Endothelial cell (in vitro differentiated cells): ENCODE results near the gene MRPS17. TPM values are rescaled to one million over a fixed set of nuclear protein-coding genes. Genes with fewer than 3 reads are reported as not detected.

Source experiments
- DNase-seq: peaks from one replicate; pipeline ENCODE4 v3.0.0; 2021; ENCODE audit warnings: low spot score
- H3K27ac Mint-ChIP-seq: one replicate; pipeline ENCODE4 v1.8.0; 2021; ENCODE audit warnings: mixed read lengths, inconsistent platforms; ENCODE audit not compliant: unreplicated experiment
- H3K27me3 Mint-ChIP-seq: one replicate; pipeline ENCODE4 v1.8.0; 2021; ENCODE audit warnings: mild to moderate bottlenecking, moderate library complexity, mixed read lengths, inconsistent platforms; ENCODE audit not compliant: unreplicated experiment
- H3K36me3 Mint-ChIP-seq: one replicate; pipeline ENCODE4 v1.8.0; 2021; ENCODE audit warnings: mild to moderate bottlenecking, low read depth, mixed read lengths, inconsistent platforms; ENCODE audit not compliant: unreplicated experiment
- H3K4me1 Mint-ChIP-seq: one replicate; pipeline ENCODE4 v1.8.0; 2021; ENCODE audit warnings: mild to moderate bottlenecking, mixed read lengths, inconsistent platforms; ENCODE audit not compliant: unreplicated experiment
- H3K4me3 Mint-ChIP-seq: one replicate; pipeline ENCODE4 v1.8.0; 2021; ENCODE audit warnings: mild to moderate bottlenecking, mixed read lengths, inconsistent platforms; ENCODE audit not compliant: unreplicated experiment
- H3K9me3 Mint-ChIP-seq: one replicate; pipeline ENCODE4 v1.8.0; 2021; ENCODE audit warnings: mixed read lengths, inconsistent platforms; ENCODE audit not compliant: unreplicated experiment
- CTCF ChIP-seq: fragments of 200-600 bp; sonication (generic); IDR thresholded peaks from one replicate; pipeline ENCODE4 v1.5.0; 2021; ENCODE audit warnings: antibody characterized with exemption; ENCODE audit not compliant: unreplicated experiment
- total RNA-seq: library from RNA; stranded (reverse); fragmentation: NEBNext Ultra II Directional; extraction: Animal tissue kit (Norgen Biotek cat#: 25700); gene quantifications from one replicate; pipeline ENCODE4 v1.2.1, GENCODE V29; 2021; ENCODE audit not compliant: unreplicated experiment

Gene MRPS17
- total RNA-seq, 1 donor from 2014 or later: 11.7 TPM

- Mint-ChIP-seq H3K4me3 (no peak overlapping the region), H3K9me3 (no peaks in the 10 kb centered on the region), H3K4me1 (peaks cover 9% of the 10 kb centered on the region), H3K27me3 (peaks cover 8% of the 10 kb centered on the region), H3K27ac (no peak overlapping the region), H3K36me3 (no peaks in the 10 kb centered on the region)
- DNase-seq: no peak
- TF ChIP-seq CTCF: no peak
Measured at GRCh38 chr7:55953707-55954475, 2.2 kb downstream of the MRPS17 start.

- TF ChIP-seq CTCF: no peak
- no peaks in the 10 kb centered on the region for H3K9me3 Mint-ChIP-seq
- DNase-seq: no peak
- H3K4me3 Mint-ChIP-seq: no peak overlapping the region
- H3K27me3 Mint-ChIP-seq: peaks cover 3% of the 10 kb centered on the region
- no peak overlapping the region for H3K27ac Mint-ChIP-seq
- H3K4me1 Mint-ChIP-seq: peaks cover 4% of the 10 kb centered on the region
- no peaks in the 10 kb centered on the region for H3K36me3 Mint-ChIP-seq
Measured at GRCh38 chr7:55957190-55957589, 5.5 kb downstream of the MRPS17 start.

GRCh38 chr7:55962014-55962413, 10.3 kb downstream of the MRPS17 start:
- no peaks in the 10 kb centered on the region for H3K36me3 Mint-ChIP-seq
- DNase-seq: no peak
- H3K27me3 Mint-ChIP-seq: peaks cover 4% of the 10 kb centered on the region
- no peak overlapping the region for H3K4me3 Mint-ChIP-seq
- peaks cover 3% of the 10 kb centered on the region for H3K4me1 Mint-ChIP-seq
- no peak overlapping the region for H3K27ac Mint-ChIP-seq
- TF ChIP-seq CTCF: no peak
- H3K9me3 Mint-ChIP-seq: no peaks in the 10 kb centered on the region

GRCh38 chr7:55963584-55964168, 12.0 kb downstream of the MRPS17 start:
- no peak for DNase-seq
- Mint-ChIP-seq H3K27me3 (peaks cover 2% of the 10 kb centered on the region), H3K4me3 (peak overlapping the region; percentile 83), H3K9me3 (no peaks in the 10 kb centered on the region), H3K36me3 (no peaks in the 10 kb centered on the region), H3K27ac (peak overlapping the region; percentile 78), H3K4me1 (peaks cover 3% of the 10 kb centered on the region)
- TF ChIP-seq CTCF: no peak
